GM12878 (cell line): Measurements from ENCODE around the gene HOPX.

Experiments
- EZH2 ChIP-seq: IDR thresholded peaks from 2 replicates; pipeline ENCODE4 v1.6.1; 2012; ENCODE audit warnings: low read depth, mild to moderate bottlenecking, control low read depth, inconsistent platforms, low read length, borderline replicate concordance; ENCODE audit not compliant: control insufficient read depth
- GABPA ChIP-seq: IDR thresholded peaks from 2 replicates; pipeline ENCODE4 v1.6.1; 2014; ENCODE audit warnings: antibody characterized with exemption, low read depth, mild to moderate bottlenecking, inconsistent platforms
- POLR2A ChIP-seq: IDR thresholded peaks from 2 replicates; pipeline ENCODE4 v1.6.1; 2011; ENCODE audit warnings: low read depth, mild to moderate bottlenecking, low read length
- RB1 ChIP-seq: fragments of 450-650 bp; formaldehyde crosslinking; IDR thresholded peaks from 2 replicates; pipeline ENCODE4 v1.6.1; 2017; ENCODE audit warnings: mild to moderate bottlenecking, borderline replicate concordance
- SP1 ChIP-seq: IDR thresholded peaks from one replicate; pipeline ENCODE4 v1.6.1; 2011; ENCODE audit warnings: low read depth, low read length
- TF ChIP-seq, protein P1 (sequence below), 3 experiments: IDR thresholded peaks in 2 of 3; conservative IDR thresholded peaks in 1 of 3; 2 replicates each; pipeline ENCODE4 v1.5.1; 2011; ENCODE audit warnings: low read depth in 3 of 3, low read length in 3 of 3, mild to moderate bottlenecking in 3 of 3, control low read depth in 2 of 3, moderate library complexity in 2 of 3, inconsistent platforms in 1 of 3, mixed read lengths in 1 of 3; ENCODE audit not compliant: control insufficient read depth in 2 of 3, insufficient read depth in 1 of 3; ENCODE audit errors: extremely low read depth in 1 of 3

GRCh38 chr4:56626963-56627362 lies 54.1 kb downstream of the HOPX start:
- TF ChIP-seq, protein P1, sequence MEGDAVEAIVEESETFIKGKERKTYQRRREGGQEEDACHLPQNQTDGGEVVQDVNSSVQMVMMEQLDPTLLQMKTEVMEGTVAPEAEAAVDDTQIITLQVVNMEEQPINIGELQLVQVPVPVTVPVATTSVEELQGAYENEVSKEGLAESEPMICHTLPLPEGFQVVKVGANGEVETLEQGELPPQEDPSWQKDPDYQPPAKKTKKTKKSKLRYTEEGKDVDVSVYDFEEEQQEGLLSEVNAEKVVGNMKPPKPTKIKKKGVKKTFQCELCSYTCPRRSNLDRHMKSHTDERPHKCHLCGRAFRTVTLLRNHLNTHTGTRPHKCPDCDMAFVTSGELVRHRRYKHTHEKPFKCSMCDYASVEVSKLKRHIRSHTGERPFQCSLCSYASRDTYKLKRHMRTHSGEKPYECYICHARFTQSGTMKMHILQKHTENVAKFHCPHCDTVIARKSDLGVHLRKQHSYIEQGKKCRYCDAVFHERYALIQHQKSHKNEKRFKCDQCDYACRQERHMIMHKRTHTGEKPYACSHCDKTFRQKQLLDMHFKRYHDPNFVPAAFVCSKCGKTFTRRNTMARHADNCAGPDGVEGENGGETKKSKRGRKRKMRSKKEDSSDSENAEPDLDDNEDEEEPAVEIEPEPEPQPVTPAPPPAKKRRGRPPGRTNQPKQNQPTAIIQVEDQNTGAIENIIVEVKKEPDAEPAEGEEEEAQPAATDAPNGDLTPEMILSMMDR (IDR thresholded peaks at IDR 0.05 in 2 of 3, conservative IDR thresholded peaks at IDR 0.05 in 1 of 3; ENCODE audit: control insufficient read depth in 2 of 3, extremely low read depth in 1 of 3, insufficient read depth in 1 of 3, low read depth in 3 of 3, low read length in 3 of 3): peak in 2 of 3 experiments; percentile 15 to 17; a peak in 2 of 6 replicates
- TF ChIP-seq POLR2A (no peak), RB1 (no peak), SP1 (no peak), GABPA (no peak), EZH2 (no peak)
